Measurements from ENCODE around the gene DMBT1. TPM values are rescaled to one million over a fixed set of nuclear protein-coding genes. Genes with fewer than 3 reads are reported as not detected.

Gene DMBT1
- total RNA-seq, 1 donor from 2014 or later = not detected

- Mint-ChIP-seq H3K4me3 (ENCODE audit: unreplicated experiment) (no peak overlapping the region), H3K4me1 (ENCODE audit: low read depth, unreplicated experiment) (no peaks in the 10 kb centered on the region), H3K27me3 (ENCODE audit: low read depth, unreplicated experiment) (peaks cover 61% of the 10 kb centered on the region), H3K27ac (ENCODE audit: unreplicated experiment) (no peak overlapping the region), H3K36me3 (ENCODE audit: low read depth, unreplicated experiment) (no peaks in the 10 kb centered on the region), H3K9me3 (ENCODE audit: unreplicated experiment) (peaks cover 2% of the 10 kb centered on the region)
- H4K20me1 ChIP-seq (ENCODE audit: insufficient read depth, low read length) = no peaks in the 10 kb centered on the region
- no peaks in the 10 kb centered on the region for H3K4me1 ChIP-seq (ENCODE audit: insufficient read depth, low read length)
- H3K79me2 ChIP-seq (ENCODE audit: insufficient read depth, low read length) = no peaks in the 10 kb centered on the region
- no peak overlapping the region for H2AFZ ChIP-seq (ENCODE audit: low read depth, low read length)
- FAIRE-seq (no peak), DNase-seq (ENCODE audit: low read depth) (no peak)
- TF ChIP-seq EZH2 (IDR thresholded peaks at IDR 0.05; ENCODE audit: insufficient read depth, low read length) (no peak), CTCF (IDR thresholded peaks at IDR 0.05; ENCODE audit: insufficient read depth, low read depth, low read length) (no peak)
- no peaks in the 10 kb centered on the region for H3K27me3 ChIP-seq (ENCODE audit: insufficient read depth, low read length)
- no peak overlapping the region for H3K4me3 ChIP-seq (ENCODE audit: insufficient read depth, low read depth, low read length)
- no peaks in the 10 kb centered on the region for H3K36me3 ChIP-seq (ENCODE audit: insufficient read depth, low read length)
- no peak overlapping the region for H3K9ac ChIP-seq (ENCODE audit: low read length)
- no peak overlapping the region for H3K27ac ChIP-seq (ENCODE audit: low read depth, low read length)
- H3K4me2 ChIP-seq (ENCODE audit: low read length) = no peak overlapping the region
- no peaks in the 10 kb centered on the region for H3K9me3 ChIP-seq (ENCODE audit: insufficient read depth, low read depth, low read length)
Observed at GRCh38 chr10:122643931-122644534, 83.5 kb downstream of the DMBT1 start.

DNA sequence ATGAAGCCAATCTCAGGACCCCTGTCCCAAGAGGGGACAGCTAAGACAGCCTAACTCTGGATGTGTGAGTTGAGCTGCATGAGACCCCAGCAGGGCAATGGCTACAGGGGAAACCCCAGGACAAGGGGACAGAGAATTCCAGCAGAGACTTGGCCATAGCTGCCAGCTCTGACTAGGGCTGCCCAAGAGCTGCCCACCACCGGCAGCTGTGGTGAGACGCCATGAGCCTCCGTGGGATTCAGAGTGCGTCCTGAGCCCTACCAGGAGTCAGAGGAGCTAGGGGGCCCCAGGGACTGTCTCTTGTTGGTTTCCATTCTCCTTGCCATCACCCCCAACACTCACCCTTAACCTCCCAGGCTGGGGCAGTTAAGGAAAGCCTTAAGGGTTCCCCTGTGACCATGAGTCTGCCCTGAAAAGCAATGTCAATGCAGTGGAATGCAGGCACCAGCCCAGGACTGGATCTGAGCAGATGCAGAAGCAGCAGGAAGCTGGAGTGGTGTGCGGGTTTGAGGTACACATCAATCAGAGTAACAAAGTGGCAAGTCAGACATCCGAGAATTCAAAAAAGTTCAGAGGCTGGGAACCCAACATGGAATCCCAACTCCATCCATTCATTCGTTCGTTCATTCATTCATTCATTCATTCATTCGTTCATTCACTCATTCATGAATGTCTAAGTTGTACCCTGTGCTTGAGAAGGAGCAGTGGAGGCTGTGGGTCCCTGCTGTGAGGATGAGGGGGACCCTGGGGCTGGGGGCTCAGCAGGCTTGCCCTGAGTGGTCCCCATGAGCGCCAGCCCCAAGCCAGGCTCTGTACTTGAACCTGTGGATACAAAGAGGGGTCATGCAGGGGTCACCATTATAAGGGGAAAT, 86.2 kb downstream of the DMBT1 start:
- no peaks in the 10 kb centered on the region for H3K9me3 Mint-ChIP-seq (ENCODE audit: unreplicated experiment)

More for the DNA sequence above, 86.2 kb downstream of the DMBT1 start:
- Histone ChIP-seq H3K4me2 (ENCODE audit: low read length) (no peak overlapping the region), H3K36me3 (ENCODE audit: insufficient read depth, low read length) (no peaks in the 10 kb centered on the region), H3K9ac (ENCODE audit: low read length) (no peak overlapping the region), H3K27ac (ENCODE audit: low read depth, low read length) (no peak overlapping the region), H3K27me3 (ENCODE audit: insufficient read depth, low read length) (no peaks in the 10 kb centered on the region), H4K20me1 (ENCODE audit: insufficient read depth, low read length) (no peaks in the 10 kb centered on the region), H3K79me2 (ENCODE audit: insufficient read depth, low read length) (no peaks in the 10 kb centered on the region), H3K4me1 (ENCODE audit: insufficient read depth, low read length) (no peaks in the 10 kb centered on the region), H3K4me3 (ENCODE audit: insufficient read depth, low read depth, low read length) (no peak overlapping the region), H2AFZ (ENCODE audit: low read depth, low read length) (no peak overlapping the region), H3K9me3 (ENCODE audit: insufficient read depth, low read depth, low read length) (no peaks in the 10 kb centered on the region)
- Mint-ChIP-seq H3K36me3 (ENCODE audit: low read depth, unreplicated experiment) (no peaks in the 10 kb centered on the region), H3K4me1 (ENCODE audit: low read depth, unreplicated experiment) (no peaks in the 10 kb centered on the region), H3K27ac (ENCODE audit: unreplicated experiment) (no peak overlapping the region), H3K27me3 (ENCODE audit: low read depth, unreplicated experiment) (peaks cover 58% of the 10 kb centered on the region), H3K4me3 (ENCODE audit: unreplicated experiment) (no peak overlapping the region)
- DNase-seq (ENCODE audit: low read depth) (no peak), FAIRE-seq (no peak)
- TF ChIP-seq CTCF (IDR thresholded peaks at IDR 0.05; ENCODE audit: insufficient read depth, low read depth, low read length) (no peak), EZH2 (IDR thresholded peaks at IDR 0.05; ENCODE audit: insufficient read depth, low read length) (no peak)
